ENCODE results near the gene TSPEAR.

Gene TSPEAR

DNA sequence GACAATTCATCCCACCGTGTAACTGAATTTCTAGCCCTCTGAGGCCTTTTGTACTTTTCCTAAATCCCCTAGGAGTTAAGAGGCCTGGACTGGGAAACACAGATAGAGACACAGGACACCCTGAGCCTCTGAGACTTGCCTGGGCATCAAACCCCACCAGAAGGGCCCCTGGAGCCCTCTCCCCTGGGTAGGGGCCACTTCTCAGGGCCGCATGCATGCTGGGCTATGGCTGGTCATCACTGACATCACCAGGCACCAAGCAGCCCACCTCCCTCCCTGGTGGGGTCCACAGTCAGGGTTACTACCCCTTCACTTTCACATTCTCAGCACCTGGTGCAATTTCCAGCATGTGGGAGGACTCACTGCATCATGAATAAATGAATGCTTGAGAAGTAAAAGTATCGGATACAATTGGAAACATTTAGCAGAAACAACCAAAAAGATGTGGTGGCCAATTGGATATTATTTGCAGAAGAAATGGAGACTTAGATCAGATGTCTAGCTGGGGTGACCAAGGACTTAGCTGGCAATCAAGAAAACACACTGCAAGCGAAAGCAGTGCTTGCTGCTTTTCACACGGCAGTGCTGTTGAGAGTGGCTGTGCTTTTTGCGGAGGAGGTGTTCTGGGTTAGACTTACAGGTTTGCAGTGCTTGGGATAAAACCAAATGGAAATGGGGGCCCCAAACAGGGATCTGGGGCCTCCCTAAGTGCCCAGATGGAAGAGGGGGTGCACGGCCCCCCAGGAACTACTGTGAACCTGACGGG lies 111.9 kb downstream of the TSPEAR start:
- TF ChIP-seq, protein P1, sequence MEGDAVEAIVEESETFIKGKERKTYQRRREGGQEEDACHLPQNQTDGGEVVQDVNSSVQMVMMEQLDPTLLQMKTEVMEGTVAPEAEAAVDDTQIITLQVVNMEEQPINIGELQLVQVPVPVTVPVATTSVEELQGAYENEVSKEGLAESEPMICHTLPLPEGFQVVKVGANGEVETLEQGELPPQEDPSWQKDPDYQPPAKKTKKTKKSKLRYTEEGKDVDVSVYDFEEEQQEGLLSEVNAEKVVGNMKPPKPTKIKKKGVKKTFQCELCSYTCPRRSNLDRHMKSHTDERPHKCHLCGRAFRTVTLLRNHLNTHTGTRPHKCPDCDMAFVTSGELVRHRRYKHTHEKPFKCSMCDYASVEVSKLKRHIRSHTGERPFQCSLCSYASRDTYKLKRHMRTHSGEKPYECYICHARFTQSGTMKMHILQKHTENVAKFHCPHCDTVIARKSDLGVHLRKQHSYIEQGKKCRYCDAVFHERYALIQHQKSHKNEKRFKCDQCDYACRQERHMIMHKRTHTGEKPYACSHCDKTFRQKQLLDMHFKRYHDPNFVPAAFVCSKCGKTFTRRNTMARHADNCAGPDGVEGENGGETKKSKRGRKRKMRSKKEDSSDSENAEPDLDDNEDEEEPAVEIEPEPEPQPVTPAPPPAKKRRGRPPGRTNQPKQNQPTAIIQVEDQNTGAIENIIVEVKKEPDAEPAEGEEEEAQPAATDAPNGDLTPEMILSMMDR (IDR thresholded peaks at IDR 0.05), result no peak

DNA sequence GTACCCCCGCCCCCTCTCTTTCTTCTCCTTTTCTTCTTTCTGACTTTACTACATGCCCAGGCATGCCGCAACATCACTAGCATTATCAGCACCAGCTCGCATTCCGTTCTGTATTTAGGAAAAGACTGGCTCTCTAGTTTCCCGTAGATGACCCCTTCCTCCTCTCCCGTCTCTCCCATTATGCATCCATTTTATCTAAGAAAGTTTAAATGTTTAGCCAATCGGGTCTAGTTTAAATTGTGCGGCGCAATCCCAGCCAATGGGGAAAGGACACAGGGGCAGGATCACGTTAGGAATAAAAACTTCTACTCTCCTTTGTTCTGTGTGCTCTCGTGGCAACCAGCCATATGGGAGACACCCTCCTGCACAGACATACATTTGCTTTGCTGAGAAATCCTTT lies 113.3 kb downstream of the TSPEAR start:
- TF ChIP-seq, protein P1 (IDR thresholded peaks at IDR 0.05), result no peak

DNA sequence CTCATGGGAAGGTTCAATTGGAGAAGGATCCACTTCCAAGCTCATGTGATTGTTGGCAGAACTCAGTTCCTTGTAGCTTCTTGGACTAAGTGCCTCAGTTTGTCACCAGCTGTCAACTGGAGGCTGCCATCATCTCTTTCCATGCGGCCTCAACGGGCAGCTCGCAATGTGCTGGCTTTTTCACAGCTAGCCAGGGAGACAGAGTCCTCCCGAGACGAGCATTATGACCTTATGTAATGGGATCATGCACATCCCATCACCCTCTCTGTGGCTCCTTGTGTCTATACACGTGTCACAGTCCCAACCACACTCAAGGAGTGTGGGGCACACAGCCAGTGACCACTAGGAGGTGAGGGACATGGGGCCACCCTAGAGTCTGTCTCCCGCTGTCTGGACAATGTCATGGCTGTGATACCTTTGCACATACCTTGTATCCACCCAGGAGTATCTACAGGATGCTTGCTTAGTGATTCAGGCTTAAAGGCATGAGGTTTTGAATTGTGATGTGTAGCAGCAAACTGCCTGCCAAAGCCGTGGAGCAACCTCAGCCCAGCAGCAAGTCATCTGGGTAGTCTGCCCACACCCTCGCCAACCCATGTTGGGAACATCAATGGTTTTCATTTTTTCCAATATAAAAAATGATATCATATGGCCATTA lies 115.2 kb downstream of the TSPEAR start:
- TF ChIP-seq, protein P1 (IDR thresholded peaks at IDR 0.05), result no peak

DNA sequence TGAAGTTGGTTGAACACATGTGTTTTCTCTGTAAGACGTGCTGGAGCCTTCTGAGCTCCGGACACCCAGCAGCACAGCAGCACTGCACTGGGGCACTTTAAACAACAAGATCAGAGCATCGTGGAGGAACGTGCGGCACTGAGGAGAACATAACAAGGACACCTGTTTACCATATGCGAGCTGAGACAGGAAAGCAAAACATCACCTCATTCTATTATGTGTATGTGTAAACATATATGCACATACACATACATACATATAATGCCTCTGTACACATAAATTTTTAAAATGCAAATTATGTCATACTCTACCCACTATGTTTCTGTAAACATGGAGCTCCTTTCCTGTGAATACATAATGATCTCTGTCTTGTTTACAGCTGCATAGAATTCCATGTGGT lies 115.8 kb downstream of the TSPEAR start:
- TF ChIP-seq, protein P1 (IDR thresholded peaks at IDR 0.05), result no peak

DNA sequence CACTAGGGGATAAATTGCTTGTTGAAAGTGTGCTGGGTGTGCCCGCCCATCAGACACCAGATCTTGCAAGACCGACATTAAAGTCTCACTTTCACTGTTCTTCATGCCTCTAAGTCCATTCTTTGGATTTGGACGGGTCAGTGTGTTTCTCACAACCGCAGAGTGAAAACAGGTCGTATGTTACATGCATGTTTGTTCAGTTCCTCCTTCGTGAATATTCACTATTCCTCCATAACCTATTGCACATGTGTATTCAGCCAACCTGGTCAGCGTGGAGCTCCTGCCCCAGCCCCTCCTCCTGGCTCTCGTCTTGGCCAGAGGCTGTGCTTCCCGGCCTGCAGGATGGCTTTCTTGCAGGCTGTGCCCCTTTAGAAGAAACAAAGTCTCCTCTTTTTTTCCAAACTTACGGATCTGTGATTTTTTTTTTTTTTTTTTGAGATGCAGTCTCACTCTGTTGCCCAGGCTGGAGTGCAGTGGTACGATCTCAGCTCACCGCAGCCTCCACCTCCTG lies 116.9 kb downstream of the TSPEAR start:
- TF ChIP-seq, protein P1 (IDR thresholded peaks at IDR 0.05), result no peak

DNA sequence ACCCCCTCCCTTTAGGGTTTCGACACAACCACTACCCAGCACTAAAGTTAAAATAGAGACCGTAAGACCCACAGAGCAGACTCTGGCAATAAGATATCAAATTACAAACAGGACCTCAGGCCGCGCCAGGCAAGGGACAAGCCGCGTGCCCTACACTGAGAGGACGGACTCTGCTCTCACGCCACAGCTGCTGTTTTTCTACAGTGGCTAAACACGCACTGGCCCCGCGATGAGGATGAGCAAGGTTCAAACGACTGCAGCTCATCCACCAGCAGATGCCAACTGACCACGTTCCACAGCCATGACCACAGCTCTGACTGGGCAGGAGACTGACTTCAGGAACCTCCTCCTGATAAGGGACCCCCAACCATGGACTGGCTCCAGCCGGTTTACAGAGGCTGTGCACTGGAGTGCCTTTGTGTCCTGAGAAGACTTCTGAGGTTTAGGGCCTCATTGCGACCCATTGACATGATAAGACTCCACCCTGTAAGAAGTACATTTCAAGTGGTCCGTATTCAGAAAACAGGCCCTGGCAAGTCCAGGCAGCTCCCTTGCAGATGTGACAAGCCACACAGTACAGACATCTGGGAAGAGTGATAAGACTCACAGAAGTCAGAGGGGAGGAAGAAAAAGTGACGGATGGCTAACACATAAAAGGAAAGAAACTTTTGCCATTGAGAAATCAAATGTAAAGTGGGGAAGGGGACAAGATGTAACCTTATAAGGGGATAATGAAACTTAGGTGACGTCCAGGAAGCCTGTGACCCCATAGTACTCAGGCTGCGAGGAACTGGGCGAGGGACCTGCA lies 117.6 kb downstream of the TSPEAR start:
- TF ChIP-seq, protein P1 (IDR thresholded peaks at IDR 0.05), result no peak

Measured in LNCAP (cell line).